GM19438 (cell line): ENCODE measurements around the gene MTA3.
"Not testable (repeated sequence)": the region's sequence is repeated elsewhere in the genome, so short reads cannot be mapped to it uniquely, and the experiment has no call there.

Experiments used
- ATAC-seq: cut with Tn5 transposase; IDR thresholded peaks from one replicate; pipeline ENCODE4 v1.9.1; 2021; ENCODE audit warnings: low read depth; ENCODE audit not compliant: unreplicated experiment

Gene MTA3

GRCh38 chr2:42722320-42723190 is 154.1 kb downstream of the MTA3 start:
- ATAC-seq: peak; percentile 96

GRCh38 chr2:42723465-42723864 is 155.0 kb downstream of the MTA3 start:
- no peak for ATAC-seq

GRCh38 chr2:42724886-42725285 is 156.5 kb downstream of the MTA3 start:
- ATAC-seq: no peak

- ATAC-seq: no peak
These were observed 157.2 kb downstream of the MTA3 start for GRCh38 chr2:42725657-42726056.

- no peak for ATAC-seq
These were observed 158.2 kb downstream of the MTA3 start for GRCh38 chr2:42726680-42727079.

GRCh38 chr2:42731316-42731715 is 162.9 kb downstream of the MTA3 start:
- not testable (repeated sequence) for ATAC-seq

- ATAC-seq: no peak
These were observed 165.4 kb downstream of the MTA3 start for GRCh38 chr2:42733852-42734251.

- ATAC-seq: no peak
These were observed 168.3 kb downstream of the MTA3 start for GRCh38 chr2:42736598-42737322.

- no peak for ATAC-seq
These were observed 172.7 kb downstream of the MTA3 start for GRCh38 chr2:42741140-42741539.

- no peak for ATAC-seq
These were observed 174.6 kb downstream of the MTA3 start for GRCh38 chr2:42742740-42743658.

GRCh38 chr2:42743659-42743990 is 175.2 kb downstream of the MTA3 start:
- ATAC-seq: no peak

- ATAC-seq: no peak
These were observed 176.2 kb downstream of the MTA3 start for GRCh38 chr2:42744545-42745082.

GRCh38 chr2:42747422-42747821 is 179.0 kb downstream of the MTA3 start:
- no peak for ATAC-seq

GRCh38 chr2:42748840-42749239 is 180.4 kb downstream of the MTA3 start:
- ATAC-seq: no peak

GRCh38 chr2:42752314-42752713 is 183.9 kb downstream of the MTA3 start:
- ATAC-seq: peak; percentile 67

- no peak for ATAC-seq
These were observed 184.7 kb downstream of the MTA3 start for GRCh38 chr2:42752816-42753813.

GRCh38 chr2:42754021-42754775 is 185.8 kb downstream of the MTA3 start:
- ATAC-seq: peak; percentile 33

- no peak for ATAC-seq
These were observed 186.3 kb downstream of the MTA3 start for GRCh38 chr2:42754776-42755140.
